ENCODE data around the gene OR10A3. TPM values are rescaled to one million over a fixed set of nuclear protein-coding genes. Genes with fewer than 3 reads are reported as not detected.

The OR10A3 gene
- total and polyA plus RNA-seq, 2 of the 8 experiments (the other 6 are each of a cell fraction or from before 2014, with no cell fraction given), result not detected

DNA sequence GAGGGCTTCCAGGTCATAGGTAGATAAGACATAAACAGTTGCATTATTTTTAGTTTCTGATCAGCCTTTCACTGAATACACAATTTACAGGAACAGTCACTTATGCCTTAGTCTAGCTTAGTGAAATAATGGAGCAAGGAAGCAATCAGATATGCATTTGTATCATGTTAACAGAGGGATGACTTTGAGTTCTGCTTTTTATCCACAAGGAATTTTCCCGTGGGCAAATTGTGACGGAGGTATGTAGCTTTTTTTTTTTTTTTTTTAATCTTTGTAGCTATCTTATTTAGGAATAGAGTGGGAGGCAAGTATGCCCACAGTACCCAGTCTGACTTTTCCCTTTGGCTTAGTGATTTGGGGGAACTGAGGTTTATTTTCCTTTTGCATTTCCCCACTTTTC is 27.2 kb upstream of the OR10A3 start (continued):
- TF ChIP-seq, protein P1, sequence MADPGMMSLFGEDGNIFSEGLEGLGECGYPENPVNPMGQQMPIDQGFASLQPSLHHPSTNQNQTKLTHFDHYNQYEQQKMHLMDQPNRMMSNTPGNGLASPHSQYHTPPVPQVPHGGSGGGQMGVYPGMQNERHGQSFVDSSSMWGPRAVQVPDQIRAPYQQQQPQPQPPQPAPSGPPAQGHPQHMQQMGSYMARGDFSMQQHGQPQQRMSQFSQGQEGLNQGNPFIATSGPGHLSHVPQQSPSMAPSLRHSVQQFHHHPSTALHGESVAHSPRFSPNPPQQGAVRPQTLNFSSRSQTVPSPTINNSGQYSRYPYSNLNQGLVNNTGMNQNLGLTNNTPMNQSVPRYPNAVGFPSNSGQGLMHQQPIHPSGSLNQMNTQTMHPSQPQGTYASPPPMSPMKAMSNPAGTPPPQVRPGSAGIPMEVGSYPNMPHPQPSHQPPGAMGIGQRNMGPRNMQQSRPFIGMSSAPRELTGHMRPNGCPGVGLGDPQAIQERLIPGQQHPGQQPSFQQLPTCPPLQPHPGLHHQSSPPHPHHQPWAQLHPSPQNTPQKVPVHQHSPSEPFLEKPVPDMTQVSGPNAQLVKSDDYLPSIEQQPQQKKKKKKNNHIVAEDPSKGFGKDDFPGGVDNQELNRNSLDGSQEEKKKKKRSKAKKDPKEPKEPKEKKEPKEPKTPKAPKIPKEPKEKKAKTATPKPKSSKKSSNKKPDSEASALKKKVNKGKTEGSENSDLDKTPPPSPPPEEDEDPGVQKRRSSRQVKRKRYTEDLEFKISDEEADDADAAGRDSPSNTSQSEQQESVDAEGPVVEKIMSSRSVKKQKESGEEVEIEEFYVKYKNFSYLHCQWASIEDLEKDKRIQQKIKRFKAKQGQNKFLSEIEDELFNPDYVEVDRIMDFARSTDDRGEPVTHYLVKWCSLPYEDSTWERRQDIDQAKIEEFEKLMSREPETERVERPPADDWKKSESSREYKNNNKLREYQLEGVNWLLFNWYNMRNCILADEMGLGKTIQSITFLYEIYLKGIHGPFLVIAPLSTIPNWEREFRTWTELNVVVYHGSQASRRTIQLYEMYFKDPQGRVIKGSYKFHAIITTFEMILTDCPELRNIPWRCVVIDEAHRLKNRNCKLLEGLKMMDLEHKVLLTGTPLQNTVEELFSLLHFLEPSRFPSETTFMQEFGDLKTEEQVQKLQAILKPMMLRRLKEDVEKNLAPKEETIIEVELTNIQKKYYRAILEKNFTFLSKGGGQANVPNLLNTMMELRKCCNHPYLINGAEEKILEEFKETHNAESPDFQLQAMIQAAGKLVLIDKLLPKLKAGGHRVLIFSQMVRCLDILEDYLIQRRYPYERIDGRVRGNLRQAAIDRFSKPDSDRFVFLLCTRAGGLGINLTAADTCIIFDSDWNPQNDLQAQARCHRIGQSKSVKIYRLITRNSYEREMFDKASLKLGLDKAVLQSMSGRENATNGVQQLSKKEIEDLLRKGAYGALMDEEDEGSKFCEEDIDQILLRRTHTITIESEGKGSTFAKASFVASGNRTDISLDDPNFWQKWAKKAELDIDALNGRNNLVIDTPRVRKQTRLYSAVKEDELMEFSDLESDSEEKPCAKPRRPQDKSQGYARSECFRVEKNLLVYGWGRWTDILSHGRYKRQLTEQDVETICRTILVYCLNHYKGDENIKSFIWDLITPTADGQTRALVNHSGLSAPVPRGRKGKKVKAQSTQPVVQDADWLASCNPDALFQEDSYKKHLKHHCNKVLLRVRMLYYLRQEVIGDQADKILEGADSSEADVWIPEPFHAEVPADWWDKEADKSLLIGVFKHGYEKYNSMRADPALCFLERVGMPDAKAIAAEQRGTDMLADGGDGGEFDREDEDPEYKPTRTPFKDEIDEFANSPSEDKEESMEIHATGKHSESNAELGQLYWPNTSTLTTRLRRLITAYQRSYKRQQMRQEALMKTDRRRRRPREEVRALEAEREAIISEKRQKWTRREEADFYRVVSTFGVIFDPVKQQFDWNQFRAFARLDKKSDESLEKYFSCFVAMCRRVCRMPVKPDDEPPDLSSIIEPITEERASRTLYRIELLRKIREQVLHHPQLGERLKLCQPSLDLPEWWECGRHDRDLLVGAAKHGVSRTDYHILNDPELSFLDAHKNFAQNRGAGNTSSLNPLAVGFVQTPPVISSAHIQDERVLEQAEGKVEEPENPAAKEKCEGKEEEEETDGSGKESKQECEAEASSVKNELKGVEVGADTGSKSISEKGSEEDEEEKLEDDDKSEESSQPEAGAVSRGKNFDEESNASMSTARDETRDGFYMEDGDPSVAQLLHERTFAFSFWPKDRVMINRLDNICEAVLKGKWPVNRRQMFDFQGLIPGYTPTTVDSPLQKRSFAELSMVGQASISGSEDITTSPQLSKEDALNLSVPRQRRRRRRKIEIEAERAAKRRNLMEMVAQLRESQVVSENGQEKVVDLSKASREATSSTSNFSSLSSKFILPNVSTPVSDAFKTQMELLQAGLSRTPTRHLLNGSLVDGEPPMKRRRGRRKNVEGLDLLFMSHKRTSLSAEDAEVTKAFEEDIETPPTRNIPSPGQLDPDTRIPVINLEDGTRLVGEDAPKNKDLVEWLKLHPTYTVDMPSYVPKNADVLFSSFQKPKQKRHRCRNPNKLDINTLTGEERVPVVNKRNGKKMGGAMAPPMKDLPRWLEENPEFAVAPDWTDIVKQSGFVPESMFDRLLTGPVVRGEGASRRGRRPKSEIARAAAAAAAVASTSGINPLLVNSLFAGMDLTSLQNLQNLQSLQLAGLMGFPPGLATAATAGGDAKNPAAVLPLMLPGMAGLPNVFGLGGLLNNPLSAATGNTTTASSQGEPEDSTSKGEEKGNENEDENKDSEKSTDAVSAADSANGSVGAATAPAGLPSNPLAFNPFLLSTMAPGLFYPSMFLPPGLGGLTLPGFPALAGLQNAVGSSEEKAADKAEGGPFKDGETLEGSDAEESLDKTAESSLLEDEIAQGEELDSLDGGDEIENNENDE (IDR thresholded peaks at IDR 0.05; ENCODE audit: insufficient replicate concordance, low read length), result no peak
- TF ChIP-seq KDM1A (IDR thresholded peaks at IDR 0.05; ENCODE audit: borderline replicate concordance, low read length) (no peak), SAP30 (IDR thresholded peaks at IDR 0.05; ENCODE audit: insufficient read depth, insufficient replicate concordance, low read length) (no peak)

Data from H1 (cell line).